ENCODE data around the gene IP6K3. TPM values are rescaled to one million over a fixed set of nuclear protein-coding genes. Genes with fewer than 3 reads are reported as not detected.

The IP6K3 gene
- total and polyA plus RNA-seq, 12 donors = 0.06 to 1.6 (median 0.71) TPM; not detected in 3

- H3K27me3 ChIP-seq = peaks cover 19% of the 10 kb centered on the region
- WGBS, 4 donors = 87 to 99% (median 93%) methylated on average over 3 to 9 of the region's 9 CpGs
- intact Hi-C loops (cut with DNase I) = no loop called here
- H3K36me3 ChIP-seq (replicated peaks in 1 of 2) = no peaks in the 10 kb centered on the region
- TF ChIP-seq CTCF (IDR thresholded peaks at IDR 0.05) (no peak), POLR2A (IDR thresholded peaks at IDR 0.05) (no peak)
- H3K9me3 ChIP-seq (replicated peaks in 1 of 3) = no peaks in the 10 kb centered on the region
- DNase-seq = no peak
- H3K27ac ChIP-seq = no peak overlapping the region
- H3K4me1 ChIP-seq (replicated peaks in 1 of 2) = peaks cover 0 to 6% of the 10 kb centered on the region in 2 donors
- no peak overlapping the region for H3K4me3 ChIP-seq
These were observed 8.6 kb downstream of the IP6K3 start for GRCh38 chr6:33738153-33738552.

GRCh38 chr6:33737267-33738026 lies 9.3 kb downstream of the IP6K3 start:
- WGBS, 4 donors = 57 to 86% (median 60%) methylated on average over 7 to 15 of the region's 15 CpGs
- Histone ChIP-seq H3K9me3 (replicated peaks in 1 of 3) (no peaks in the 10 kb centered on the region), H3K27me3 (peaks cover 14% of the 10 kb centered on the region), H3K4me3 (no peak overlapping the region), H3K27ac (no peak overlapping the region), H3K36me3 (replicated peaks in 1 of 2) (no peaks in the 10 kb centered on the region), H3K4me1 (replicated peaks in 1 of 2) (peaks cover 0 to 6% of the 10 kb centered on the region in 2 donors)
- TF ChIP-seq POLR2A (IDR thresholded peaks at IDR 0.05) (no peak), CTCF (IDR thresholded peaks at IDR 0.05) (no peak)
- intact Hi-C loops (cut with DNase I) = no loop called here
- DNase-seq = peak; percentile 68 to 88 (median 83)

- 84 to 89% (median 87%) methylated on average over 5 to 18 of the region's 18 CpGs for WGBS, 4 donors
- intact Hi-C loops (cut with DNase I) = no loop called here
- DNase-seq = no peak
- H3K27ac ChIP-seq = no peak overlapping the region
- no peak for TF ChIP-seq CTCF (IDR thresholded peaks at IDR 0.05)
- H3K27me3 ChIP-seq = peaks cover 10% of the 10 kb centered on the region
- no peaks in the 10 kb centered on the region for H3K36me3 ChIP-seq (replicated peaks in 1 of 2)
- H3K4me3 ChIP-seq = no peak overlapping the region
- H3K9me3 ChIP-seq (replicated peaks in 1 of 3) = no peaks in the 10 kb centered on the region
- H3K4me1 ChIP-seq (replicated peaks in 1 of 2) = peaks cover 0 to 6% of the 10 kb centered on the region in 2 donors
These were observed 11.5 kb downstream of the IP6K3 start for GRCh38 chr6:33735216-33735615.

- Histone ChIP-seq H3K4me1 (replicated peaks in 1 of 2) (peaks cover 0 to 6% of the 10 kb centered on the region in 2 donors), H3K36me3 (replicated peaks in 1 of 2) (no peaks in the 10 kb centered on the region), H3K4me3 (no peak overlapping the region), H3K27ac (no peak overlapping the region), H3K27me3 (peaks cover 10% of the 10 kb centered on the region), H3K9me3 (replicated peaks in 1 of 3) (no peaks in the 10 kb centered on the region)
- 85 to 93% (median 88%) methylated on average over 5 to 8 of the region's 8 CpGs for WGBS, 4 donors
- TF ChIP-seq POLR2A (IDR thresholded peaks at IDR 0.05) (no peak), CTCF (IDR thresholded peaks at IDR 0.05) (no peak)
- DNase-seq = no peak
- intact Hi-C loops (cut with DNase I) = no loop called here
These were observed 13.0 kb downstream of the IP6K3 start for GRCh38 chr6:33733709-33734007.

Measured in adrenal gland (tissue), 12 donors.